Neural cell (in vitro differentiated cells): Measurements from ENCODE around the gene ZMYM3. TPM values are rescaled to one million over a fixed set of nuclear protein-coding genes. Genes with fewer than 3 reads are reported as not detected.

Experiments
- H2AFZ ChIP-seq: fragments of 200-600, 300-800 bp; sonication (generic), shearing (Covaris generic); 2 replicates; pipeline ENCODE4 v1.6.0; 2014; ENCODE audit warnings: low read depth, mild to moderate bottlenecking, antibody characterized with exemption, low read length, moderate library complexity
- H3F3A ChIP-seq: fragments of 200-600 bp; shearing (Covaris generic); 2 replicates; pipeline ENCODE4 v1.6.1; 2016; ENCODE audit warnings: mild to moderate bottlenecking, moderate library complexity, mixed read lengths, antibody characterized with exemption, low read length; ENCODE audit not compliant: insufficient read depth, poor library complexity, severe bottlenecking
- H3K27ac ChIP-seq: fragments of 200-600, 300-800 bp; sonication (generic), shearing (Covaris generic); 2 replicates; pipeline ENCODE4 v1.5.1; 2014; ENCODE audit warnings: mild to moderate bottlenecking, low read length, moderate library complexity
- H3K27me3 ChIP-seq: fragments of 300-800, 200-600 bp; sonication (generic), shearing (Covaris generic); 2 replicates; pipeline ENCODE4 v1.6.0; 2014; ENCODE audit warnings: mild to moderate bottlenecking, low read depth, low read length, moderate library complexity; ENCODE audit not compliant: insufficient read depth
- H3K36me3 ChIP-seq: fragments of 300-800, 200-600 bp; sonication (generic), shearing (Covaris generic); 2 replicates; pipeline ENCODE4 v1.5.1; 2014; ENCODE audit warnings: mild to moderate bottlenecking, antibody characterized with exemption, low read length, moderate library complexity; ENCODE audit not compliant: insufficient read depth
- H3K4me2 ChIP-seq: fragments of 300-800, 200-600 bp; sonication (generic), shearing (Covaris generic); 2 replicates; pipeline ENCODE4 v1.6.0; 2014; ENCODE audit warnings: mild to moderate bottlenecking, low read length
- H3K4me3 ChIP-seq: fragments of 300-800, 200-600 bp; sonication (generic), shearing (Covaris generic); 2 replicates; pipeline ENCODE4 v1.5.1; 2014; ENCODE audit warnings: mild to moderate bottlenecking, low read length, moderate library complexity
- H3K79me2 ChIP-seq: fragments of 200-600 bp; shearing (Covaris generic); replicated peaks from 2 replicates; pipeline ENCODE4 v1.6.0; 2014; ENCODE audit warnings: mild to moderate bottlenecking, low read length, moderate library complexity; ENCODE audit not compliant: insufficient read depth
- H3K9ac ChIP-seq: fragments of 300-800, 200-600 bp; sonication (generic), shearing (Covaris generic); 2 replicates; pipeline ENCODE4 v1.6.1; 2016; ENCODE audit warnings: mild to moderate bottlenecking, low read length, mixed read lengths
- H3K9me2 ChIP-seq: fragments of 200-600 bp; shearing (Covaris generic); 2 replicates; pipeline ENCODE4 v1.6.1; 2016; ENCODE audit warnings: mild to moderate bottlenecking, low read length, mixed read lengths; ENCODE audit not compliant: insufficient read depth
- H3K9me3 ChIP-seq: fragments of 200-600, 300-800 bp; sonication (generic), shearing (Covaris generic); 2 replicates; pipeline ENCODE4 v1.6.1; 2016; ENCODE audit warnings: mild to moderate bottlenecking, mixed run types, low read length, moderate library complexity, mixed read lengths
- H4K20me1 ChIP-seq: fragments of 200-600 bp; shearing (Covaris generic); 2 replicates; pipeline ENCODE4 v1.6.1; 2016; ENCODE audit warnings: mild to moderate bottlenecking, mixed run types; ENCODE audit not compliant: insufficient read depth
- EP300 ChIP-seq: fragments of 450-650 bp; conservative IDR thresholded peaks from 2 replicates; pipeline ENCODE4 v1.6.1; 2014; ENCODE audit warnings: antibody characterized with exemption, mild to moderate bottlenecking, moderate library complexity; ENCODE audit not compliant: poor library complexity, severe bottlenecking
- EZH2 ChIP-seq: fragments of 200-600, 300-800 bp; shearing (Covaris generic), sonication (generic); IDR thresholded peaks from 2 replicates; pipeline ENCODE4 v1.6.1; 2014; ENCODE audit warnings: antibody characterized with exemption, low read length, borderline replicate concordance, mild to moderate bottlenecking; ENCODE audit not compliant: insufficient read depth, poor library complexity, severe bottlenecking
- MXI1 ChIP-seq: fragments of 450-650 bp; conservative IDR thresholded peaks from 2 replicates; pipeline ENCODE4 v1.6.1; 2014; ENCODE audit warnings: antibody characterized with exemption, mild to moderate bottlenecking; ENCODE audit not compliant: poor library complexity, severe bottlenecking
- POLR2AphosphoS5 ChIP-seq: IDR thresholded peaks from 2 replicates; pipeline ENCODE4 v1.6.1; 2012
- RAD21 ChIP-seq: fragments of 450-650 bp; conservative IDR thresholded peaks from 2 replicates; pipeline ENCODE4 v1.6.1; 2014; ENCODE audit warnings: antibody characterized with exemption, mild to moderate bottlenecking, moderate library complexity
- SMC3 ChIP-seq: fragments of 450-650 bp; conservative IDR thresholded peaks from 2 replicates; pipeline ENCODE4 v1.6.1; 2014; ENCODE audit warnings: antibody characterized with exemption, mild to moderate bottlenecking, moderate library complexity; ENCODE audit not compliant: poor library complexity
- TAF1 ChIP-seq: IDR thresholded peaks from 2 replicates; pipeline ENCODE4 v1.6.1; 2012; ENCODE audit warnings: low read depth
- polyA plus RNA-seq: library from polyadenylated mRNA; depleted of rRNA; stranded (reverse); fragments of >200 nt; gene quantifications from 2 replicates; pipeline ENCODE4 v1.2.3, GENCODE V29; 2014
- TF ChIP-seq, protein P1 (sequence below): IDR thresholded peaks from 2 replicates; pipeline ENCODE4 v1.6.1; 2012; ENCODE audit warnings: borderline replicate concordance
- TF ChIP-seq, protein P2 (sequence below): fragments of 450-650 bp; IDR thresholded peaks from 2 replicates; pipeline ENCODE4 v1.5.1; 2014; ENCODE audit warnings: antibody characterized with exemption, mild to moderate bottlenecking, moderate library complexity; ENCODE audit not compliant: poor library complexity, severe bottlenecking

The ZMYM3 gene
- polyA plus RNA-seq, 1 donor from 2014 or later = 32.8 TPM

DNA sequence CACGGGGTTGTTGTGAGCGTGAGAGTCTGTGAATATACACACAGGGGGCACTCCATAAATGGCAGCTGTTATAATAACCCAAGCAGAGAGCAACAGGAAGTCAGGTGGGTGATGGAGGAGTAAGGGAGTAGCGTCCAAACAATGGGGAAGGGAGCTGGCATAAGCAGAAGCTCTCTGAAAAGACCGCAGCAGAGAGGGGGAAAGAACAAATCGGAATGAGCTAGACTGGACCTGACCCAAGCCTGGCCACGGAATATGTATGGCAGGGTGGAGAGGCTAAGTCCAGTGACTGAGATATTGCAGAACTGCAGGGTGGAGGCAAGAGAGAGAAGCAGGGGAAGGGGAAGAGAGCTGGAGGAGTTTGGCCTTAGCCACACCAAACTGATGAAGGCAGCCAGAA is 37.5 kb downstream of the ZMYM3 start:
- no peaks in the 10 kb centered on the region for H3K9me3 ChIP-seq
- no peak overlapping the region for H3K4me2 ChIP-seq
- TF ChIP-seq SMC3 (no peak), EZH2 (no peak)
- no peaks in the 10 kb centered on the region for H3K9me2 ChIP-seq
- H3K9ac ChIP-seq = no peak overlapping the region
- H3K36me3 ChIP-seq = no peaks in the 10 kb centered on the region
- H3K79me2 ChIP-seq = no peaks in the 10 kb centered on the region
- H3K4me3 ChIP-seq = no peak overlapping the region
- H3F3A ChIP-seq = no peaks in the 10 kb centered on the region
- H2AFZ ChIP-seq = no peak overlapping the region
- H4K20me1 ChIP-seq = no peaks in the 10 kb centered on the region
- no peaks in the 10 kb centered on the region for H3K27me3 ChIP-seq
- no peak overlapping the region for H3K27ac ChIP-seq

DNA sequence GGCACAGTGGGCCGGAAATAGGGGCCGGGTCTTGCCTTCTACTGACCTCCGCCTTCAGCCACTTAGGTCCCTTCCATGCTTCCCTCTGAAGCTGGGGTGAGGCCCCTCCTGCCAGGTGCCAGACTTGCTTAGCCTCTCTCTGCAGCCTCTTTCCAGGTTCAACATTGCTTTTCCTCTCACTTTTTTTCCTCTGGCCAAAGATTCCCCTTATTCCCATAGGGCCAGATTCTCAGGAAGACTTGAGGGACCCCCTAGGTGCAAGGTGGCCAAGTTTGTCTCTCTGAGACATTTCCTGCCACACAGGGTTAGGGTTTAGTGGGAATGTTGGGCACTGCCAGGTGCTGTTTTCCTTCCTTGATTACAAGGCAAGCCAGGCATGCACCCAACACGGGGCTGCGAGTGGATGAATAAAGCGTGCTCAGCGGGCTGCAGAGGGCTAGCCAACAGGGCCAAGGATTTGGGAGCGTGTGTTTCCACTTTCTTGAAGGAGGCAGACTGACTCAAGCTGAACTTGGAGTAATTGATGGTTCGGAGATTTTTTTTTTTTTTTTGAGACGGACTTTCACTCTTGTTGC is 38.5 kb downstream of the ZMYM3 start:
- H2AFZ ChIP-seq = no peak overlapping the region
- no peaks in the 10 kb centered on the region for H3K79me2 ChIP-seq
- no peak overlapping the region for H3K27ac ChIP-seq
- TF ChIP-seq, protein P1, sequence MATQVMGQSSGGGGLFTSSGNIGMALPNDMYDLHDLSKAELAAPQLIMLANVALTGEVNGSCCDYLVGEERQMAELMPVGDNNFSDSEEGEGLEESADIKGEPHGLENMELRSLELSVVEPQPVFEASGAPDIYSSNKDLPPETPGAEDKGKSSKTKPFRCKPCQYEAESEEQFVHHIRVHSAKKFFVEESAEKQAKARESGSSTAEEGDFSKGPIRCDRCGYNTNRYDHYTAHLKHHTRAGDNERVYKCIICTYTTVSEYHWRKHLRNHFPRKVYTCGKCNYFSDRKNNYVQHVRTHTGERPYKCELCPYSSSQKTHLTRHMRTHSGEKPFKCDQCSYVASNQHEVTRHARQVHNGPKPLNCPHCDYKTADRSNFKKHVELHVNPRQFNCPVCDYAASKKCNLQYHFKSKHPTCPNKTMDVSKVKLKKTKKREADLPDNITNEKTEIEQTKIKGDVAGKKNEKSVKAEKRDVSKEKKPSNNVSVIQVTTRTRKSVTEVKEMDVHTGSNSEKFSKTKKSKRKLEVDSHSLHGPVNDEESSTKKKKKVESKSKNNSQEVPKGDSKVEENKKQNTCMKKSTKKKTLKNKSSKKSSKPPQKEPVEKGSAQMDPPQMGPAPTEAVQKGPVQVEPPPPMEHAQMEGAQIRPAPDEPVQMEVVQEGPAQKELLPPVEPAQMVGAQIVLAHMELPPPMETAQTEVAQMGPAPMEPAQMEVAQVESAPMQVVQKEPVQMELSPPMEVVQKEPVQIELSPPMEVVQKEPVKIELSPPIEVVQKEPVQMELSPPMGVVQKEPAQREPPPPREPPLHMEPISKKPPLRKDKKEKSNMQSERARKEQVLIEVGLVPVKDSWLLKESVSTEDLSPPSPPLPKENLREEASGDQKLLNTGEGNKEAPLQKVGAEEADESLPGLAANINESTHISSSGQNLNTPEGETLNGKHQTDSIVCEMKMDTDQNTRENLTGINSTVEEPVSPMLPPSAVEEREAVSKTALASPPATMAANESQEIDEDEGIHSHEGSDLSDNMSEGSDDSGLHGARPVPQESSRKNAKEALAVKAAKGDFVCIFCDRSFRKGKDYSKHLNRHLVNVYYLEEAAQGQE = no peak
- TF ChIP-seq RAD21 (no peak), EZH2 (no peak)
- no peaks in the 10 kb centered on the region for H3K9me3 ChIP-seq
- no peaks in the 10 kb centered on the region for H3F3A ChIP-seq
- no peak overlapping the region for H3K4me2 ChIP-seq
- no peaks in the 10 kb centered on the region for H4K20me1 ChIP-seq
- no peak overlapping the region for H3K4me3 ChIP-seq
- no peaks in the 10 kb centered on the region for H3K36me3 ChIP-seq
- no peak overlapping the region for H3K9ac ChIP-seq
- no peaks in the 10 kb centered on the region for H3K27me3 ChIP-seq
- no peaks in the 10 kb centered on the region for H3K9me2 ChIP-seq

DNA sequence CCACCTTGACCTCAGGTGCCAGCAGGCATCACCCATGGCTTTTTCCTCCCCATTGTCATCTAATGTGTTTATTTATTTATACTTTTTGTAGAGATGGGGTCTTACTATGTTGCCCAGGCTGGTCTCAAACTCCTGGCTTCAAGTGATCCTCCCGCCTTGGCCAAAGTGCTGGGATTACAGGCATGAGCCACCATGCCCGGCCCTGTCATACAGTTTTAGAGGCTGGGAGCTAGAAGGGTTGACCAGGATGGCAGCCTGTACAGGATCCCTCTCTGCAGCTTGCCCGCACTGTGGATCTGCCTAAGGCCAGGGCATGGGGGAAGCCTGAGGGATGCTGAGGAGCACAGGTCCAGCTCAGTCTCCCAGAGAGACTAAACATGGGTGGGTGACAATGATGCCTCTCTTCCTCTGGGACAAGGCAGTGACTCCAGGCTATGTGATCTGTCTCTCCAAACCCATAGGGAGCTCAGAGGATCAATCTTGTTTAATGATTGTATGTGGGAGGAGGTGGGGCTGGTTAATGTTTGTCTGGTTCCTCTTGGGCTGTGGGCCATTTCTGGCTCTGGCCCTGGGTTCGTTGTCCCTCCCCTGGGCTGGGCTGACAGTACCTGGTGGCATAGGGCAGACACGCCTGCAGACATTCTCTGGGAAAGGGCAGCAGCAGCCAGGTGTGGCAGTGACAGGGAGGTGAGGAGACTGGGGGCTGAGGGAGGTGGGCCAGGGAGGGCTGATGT is 39.2 kb downstream of the ZMYM3 start:
- no peaks in the 10 kb centered on the region for H3K9me2 ChIP-seq
- H3K4me2 ChIP-seq = no peak overlapping the region
- no peak overlapping the region for H3K4me3 ChIP-seq
- H3K79me2 ChIP-seq = no peaks in the 10 kb centered on the region
- H3K27ac ChIP-seq = no peak overlapping the region
- H3F3A ChIP-seq = no peaks in the 10 kb centered on the region
- H3K36me3 ChIP-seq = no peaks in the 10 kb centered on the region
- no peaks in the 10 kb centered on the region for H3K9me3 ChIP-seq
- no peaks in the 10 kb centered on the region for H4K20me1 ChIP-seq
- no peak overlapping the region for H3K9ac ChIP-seq
- H2AFZ ChIP-seq = no peak overlapping the region
- H3K27me3 ChIP-seq = no peaks in the 10 kb centered on the region
- TF ChIP-seq, protein P2, sequence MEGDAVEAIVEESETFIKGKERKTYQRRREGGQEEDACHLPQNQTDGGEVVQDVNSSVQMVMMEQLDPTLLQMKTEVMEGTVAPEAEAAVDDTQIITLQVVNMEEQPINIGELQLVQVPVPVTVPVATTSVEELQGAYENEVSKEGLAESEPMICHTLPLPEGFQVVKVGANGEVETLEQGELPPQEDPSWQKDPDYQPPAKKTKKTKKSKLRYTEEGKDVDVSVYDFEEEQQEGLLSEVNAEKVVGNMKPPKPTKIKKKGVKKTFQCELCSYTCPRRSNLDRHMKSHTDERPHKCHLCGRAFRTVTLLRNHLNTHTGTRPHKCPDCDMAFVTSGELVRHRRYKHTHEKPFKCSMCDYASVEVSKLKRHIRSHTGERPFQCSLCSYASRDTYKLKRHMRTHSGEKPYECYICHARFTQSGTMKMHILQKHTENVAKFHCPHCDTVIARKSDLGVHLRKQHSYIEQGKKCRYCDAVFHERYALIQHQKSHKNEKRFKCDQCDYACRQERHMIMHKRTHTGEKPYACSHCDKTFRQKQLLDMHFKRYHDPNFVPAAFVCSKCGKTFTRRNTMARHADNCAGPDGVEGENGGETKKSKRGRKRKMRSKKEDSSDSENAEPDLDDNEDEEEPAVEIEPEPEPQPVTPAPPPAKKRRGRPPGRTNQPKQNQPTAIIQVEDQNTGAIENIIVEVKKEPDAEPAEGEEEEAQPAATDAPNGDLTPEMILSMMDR = no peak
- TF ChIP-seq, protein P1 = no peak
- TF ChIP-seq EP300 (no peak), TAF1 (no peak), EZH2 (no peak), SMC3 (no peak), MXI1 (no peak), RAD21 (no peak), POLR2AphosphoS5 (no peak)
